ENCODE data around the gene RPL27A. TPM values are rescaled to one million over a fixed set of nuclear protein-coding genes. Genes with fewer than 3 reads are reported as not detected.
A peak's percentile ranks its signal among the peaks of the same experiment; 100 is the strongest.

The RPL27A gene
- total RNA-seq, 4 donors from 2014 or later = 462 to 843 (median 770) TPM

DNA sequence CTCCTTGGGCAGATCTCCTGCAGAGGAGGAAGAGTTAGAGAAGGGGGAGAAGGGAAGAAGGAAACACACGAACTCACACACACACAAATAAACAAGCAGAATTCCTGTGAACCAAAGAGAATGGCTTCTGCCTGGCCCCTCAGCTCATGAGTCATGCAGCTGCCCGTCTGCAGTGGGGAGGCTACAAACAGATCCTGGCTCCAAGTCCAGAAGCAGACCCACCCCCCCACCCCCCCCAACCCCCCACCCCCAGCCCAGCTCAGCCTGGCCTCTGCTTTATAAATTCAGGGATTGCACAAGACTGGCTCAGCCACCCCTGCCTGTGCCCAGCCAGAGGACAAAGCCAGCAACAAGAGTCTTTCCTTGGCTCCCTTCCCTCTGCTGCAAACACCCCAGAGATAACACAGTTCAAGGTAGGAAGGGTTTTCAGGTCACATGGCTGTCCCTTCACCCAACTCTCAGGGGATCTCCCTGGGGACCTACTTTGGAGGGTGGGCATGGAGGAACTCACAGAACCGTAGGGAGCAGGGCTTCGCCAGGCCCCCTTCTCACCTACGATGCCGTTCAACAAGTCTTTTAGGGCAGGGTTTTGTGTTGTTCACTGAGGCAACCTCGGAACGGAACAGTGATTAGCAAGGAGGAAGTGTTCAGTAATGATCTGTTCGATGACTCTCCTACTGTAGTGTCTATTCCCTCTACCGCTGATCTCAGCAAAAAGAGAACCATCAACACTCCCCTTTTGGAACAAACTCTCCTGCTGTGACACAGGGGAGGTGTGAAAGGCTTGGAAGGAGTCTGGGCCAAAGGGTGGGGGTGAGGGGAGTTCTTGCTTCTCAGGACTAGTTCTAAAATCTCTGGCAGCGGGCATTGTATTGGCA, 35.5 kb downstream of the RPL27A start:
- Histone ChIP-seq H3K27me3 (no peaks in the 10 kb centered on the region), H3K4me1 (peaks cover 52 to 83% (median 64%) of the 10 kb centered on the region in 4 donors), H3K4me3 (no peak overlapping the region), H3K9me3 (no peaks in the 10 kb centered on the region), H3K27ac (peak overlapping the region; percentile 81 to 93 (median 90)), H3K36me3 (peaks cover 0 to 14% (median 4%) of the 10 kb centered on the region in 4 donors)
- in situ Hi-C loops (cut with MboI; ENCODE audit: low pct_ligation_motif_present in 1 of 4, low pct_unique_long_range_greater_than_20kb in 1 of 4, low sequenced_read_pairs in 3 of 4) = no loop called here
- intact Hi-C loops (cut with DNase I; ENCODE audit: low total_unique reads) = no loop called here
- DNase-seq = peak; percentile 24
- peak in 1 of 3 donors; percentile 34 for TF ChIP-seq POLR2AphosphoS5 (IDR thresholded peaks at IDR 0.05)
- TF ChIP-seq EP300 (IDR thresholded peaks at IDR 0.05; ENCODE audit: low read depth) = no peak
- WGBS, 2 donors (ENCODE audit: low coverage in 1 of 2) = 49% methylated on average over 11 of the region's 11 CpGs; no CpG with 5 or more reads in 1 of the 2 donors

DNA sequence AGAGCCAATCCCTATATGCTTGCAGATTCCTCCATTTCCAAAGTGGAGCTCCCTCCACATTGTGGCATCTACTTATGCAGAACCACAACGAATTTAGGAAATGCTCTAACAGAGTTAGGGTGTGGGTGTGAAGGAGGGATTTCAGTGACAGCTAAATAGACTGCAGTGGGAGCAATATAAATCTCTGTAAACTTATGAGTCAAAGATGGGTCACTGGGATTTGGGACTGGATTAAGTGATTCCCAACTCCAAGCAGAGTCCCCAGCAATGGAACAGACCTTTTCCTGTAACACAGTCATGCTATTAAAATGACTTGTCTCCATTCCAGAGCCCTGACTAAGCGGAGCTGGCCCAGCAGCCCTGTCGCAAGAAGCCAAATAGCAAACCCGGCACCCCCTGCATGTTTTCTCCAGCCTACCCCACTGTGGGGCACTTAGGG, 36.6 kb downstream of the RPL27A start:
- Histone ChIP-seq H3K4me3 (no peak overlapping the region), H3K36me3 (peaks cover 0 to 14% (median 4%) of the 10 kb centered on the region in 4 donors), H3K4me1 (peaks cover 52 to 92% (median 64%) of the 10 kb centered on the region in 4 donors), H3K27ac (peak overlapping the region; percentile 81 to 93 (median 90)), H3K27me3 (no peaks in the 10 kb centered on the region), H3K9me3 (no peaks in the 10 kb centered on the region)
- in situ Hi-C loops (cut with MboI; ENCODE audit: low pct_ligation_motif_present in 1 of 4, low pct_unique_long_range_greater_than_20kb in 1 of 4, low sequenced_read_pairs in 3 of 4) (no loop called here), intact Hi-C loops (cut with DNase I; ENCODE audit: low total_unique reads) (no loop called here)
- 43 to 44% methylated on average over 1 to 4 of the region's 4 CpGs for WGBS, 2 donors (ENCODE audit: low coverage in 1 of 2)
- TF ChIP-seq POLR2A (IDR thresholded peaks at IDR 0.05) (no peak), EP300 (IDR thresholded peaks at IDR 0.05; ENCODE audit: low read depth) (peak; percentile 51), POLR2AphosphoS5 (IDR thresholded peaks at IDR 0.05) (peak; percentile 53 to 73 (median 71))
- TF ChIP-seq, protein P1, sequence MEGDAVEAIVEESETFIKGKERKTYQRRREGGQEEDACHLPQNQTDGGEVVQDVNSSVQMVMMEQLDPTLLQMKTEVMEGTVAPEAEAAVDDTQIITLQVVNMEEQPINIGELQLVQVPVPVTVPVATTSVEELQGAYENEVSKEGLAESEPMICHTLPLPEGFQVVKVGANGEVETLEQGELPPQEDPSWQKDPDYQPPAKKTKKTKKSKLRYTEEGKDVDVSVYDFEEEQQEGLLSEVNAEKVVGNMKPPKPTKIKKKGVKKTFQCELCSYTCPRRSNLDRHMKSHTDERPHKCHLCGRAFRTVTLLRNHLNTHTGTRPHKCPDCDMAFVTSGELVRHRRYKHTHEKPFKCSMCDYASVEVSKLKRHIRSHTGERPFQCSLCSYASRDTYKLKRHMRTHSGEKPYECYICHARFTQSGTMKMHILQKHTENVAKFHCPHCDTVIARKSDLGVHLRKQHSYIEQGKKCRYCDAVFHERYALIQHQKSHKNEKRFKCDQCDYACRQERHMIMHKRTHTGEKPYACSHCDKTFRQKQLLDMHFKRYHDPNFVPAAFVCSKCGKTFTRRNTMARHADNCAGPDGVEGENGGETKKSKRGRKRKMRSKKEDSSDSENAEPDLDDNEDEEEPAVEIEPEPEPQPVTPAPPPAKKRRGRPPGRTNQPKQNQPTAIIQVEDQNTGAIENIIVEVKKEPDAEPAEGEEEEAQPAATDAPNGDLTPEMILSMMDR (IDR thresholded peaks at IDR 0.05) = no peak
- DNase-seq = peak; percentile 39

DNA sequence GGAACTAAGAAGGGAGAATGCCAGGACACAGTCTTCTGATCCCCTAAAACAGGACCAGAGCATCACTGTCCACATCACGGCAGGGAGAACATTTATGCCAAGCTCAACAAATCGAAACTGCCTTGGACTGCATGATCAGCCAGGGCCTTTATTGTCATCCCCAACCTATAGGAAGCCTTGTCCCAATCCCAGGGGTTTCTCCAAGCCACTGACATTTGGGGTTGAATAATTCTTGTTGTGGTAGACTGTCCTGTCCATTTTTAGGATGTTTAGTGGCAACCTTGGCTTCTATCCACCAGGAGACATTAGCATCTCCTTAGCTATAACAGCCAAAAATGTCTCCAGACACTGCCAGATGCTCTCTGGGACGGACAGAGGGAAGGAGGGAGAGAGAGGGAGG, 37.1 kb downstream of the RPL27A start:
- intact Hi-C loops (cut with DNase I; ENCODE audit: low total_unique reads) = no loop called here
- DNase-seq = no peak
- H3K27me3 ChIP-seq = no peaks in the 10 kb centered on the region
- TF ChIP-seq POLR2A (IDR thresholded peaks at IDR 0.05) (no peak), POLR2AphosphoS5 (IDR thresholded peaks at IDR 0.05) (no peak)
- TF ChIP-seq, protein P1 (IDR thresholded peaks at IDR 0.05) = no peak
- H3K36me3 ChIP-seq = peaks cover 0 to 14% (median 3%) of the 10 kb centered on the region in 4 donors
- H3K4me3 ChIP-seq = no peak overlapping the region
- in situ Hi-C loops (cut with MboI; ENCODE audit: low pct_ligation_motif_present in 1 of 4, low pct_unique_long_range_greater_than_20kb in 1 of 4, low sequenced_read_pairs in 3 of 4) = no loop called here
- H3K27ac ChIP-seq = peak overlapping the region; percentile 81 to 93 (median 90)
- 60 to 61% methylated on average over 1 to 3 of the region's 3 CpGs for WGBS, 2 donors (ENCODE audit: low coverage in 1 of 2)
- no peaks in the 10 kb centered on the region for H3K9me3 ChIP-seq
- peaks cover 52 to 95% (median 69%) of the 10 kb centered on the region in 4 donors for H3K4me1 ChIP-seq

DNA sequence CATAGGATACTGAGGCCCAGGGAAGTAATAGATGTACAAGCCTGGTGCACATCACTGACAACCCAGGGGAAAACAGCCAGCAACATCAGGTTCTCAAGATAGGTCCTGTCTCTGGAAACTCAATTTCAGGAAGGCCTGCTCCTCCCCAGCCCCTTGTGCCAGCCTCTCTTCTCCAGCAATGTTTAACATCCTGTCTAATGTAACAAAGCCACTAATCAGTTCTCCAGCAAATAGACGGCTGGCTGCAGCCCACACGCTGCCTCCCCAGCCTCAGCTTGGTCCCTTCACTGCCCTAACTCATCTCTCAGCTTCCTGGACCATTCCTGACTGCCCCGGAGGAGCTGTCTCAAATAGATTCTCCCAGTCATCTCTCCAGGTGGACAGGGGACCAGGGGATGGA, 37.8 kb downstream of the RPL27A start:
- TF ChIP-seq EP300 (IDR thresholded peaks at IDR 0.05; ENCODE audit: low read depth) (no peak), POLR2A (IDR thresholded peaks at IDR 0.05) (no peak), POLR2AphosphoS5 (IDR thresholded peaks at IDR 0.05) (no peak)
- TF ChIP-seq, protein P1 (IDR thresholded peaks at IDR 0.05) = no peak
- Histone ChIP-seq H3K27ac (peak overlapping the region; percentile 81 to 93 (median 90)), H3K27me3 (no peaks in the 10 kb centered on the region), H3K4me1 (peaks cover 52 to 93% (median 69%) of the 10 kb centered on the region in 4 donors), H3K36me3 (peaks cover 0 to 9% (median under 1%) of the 10 kb centered on the region in 4 donors), H3K4me3 (no peak overlapping the region), H3K9me3 (no peaks in the 10 kb centered on the region)
- in situ Hi-C loops (cut with MboI; ENCODE audit: low pct_ligation_motif_present in 1 of 4, low pct_unique_long_range_greater_than_20kb in 1 of 4, low sequenced_read_pairs in 3 of 4) (no loop called here), intact Hi-C loops (cut with DNase I; ENCODE audit: low total_unique reads) (no loop called here)
- 31% methylated on average over 3 of the region's 3 CpGs; no CpG with 5 or more reads in 1 of the 2 donors for WGBS, 2 donors (ENCODE audit: low coverage in 1 of 2)
- no peak for DNase-seq

Data from transverse colon (tissue), 4 donors.